ENCODE results near the gene PCLO. TPM values are rescaled to one million over a fixed set of nuclear protein-coding genes. Genes with fewer than 3 reads are reported as not detected.

The PCLO gene
- total RNA-seq, 1 donor from 2014 or later: 17.4 TPM

DNA sequence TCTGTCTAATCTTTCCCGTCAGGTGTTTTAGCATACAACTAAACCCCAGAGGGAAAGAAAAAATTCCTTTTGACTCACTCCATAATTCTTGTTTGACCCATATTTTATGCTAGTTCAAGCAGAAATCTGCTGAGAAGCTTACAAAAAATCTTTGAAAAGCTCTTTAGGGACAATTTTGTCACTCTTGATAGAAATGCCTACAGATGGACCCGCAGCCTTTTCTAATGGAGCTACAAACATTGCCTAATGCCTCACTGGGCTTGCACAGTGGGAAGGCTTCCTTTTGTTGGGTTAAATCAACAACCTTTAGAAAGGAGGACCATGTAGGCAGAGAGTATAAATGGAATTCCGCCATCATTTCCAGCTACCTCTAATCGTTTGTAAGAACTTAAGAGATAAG is 344.5 kb downstream of the PCLO start:
- Mint-ChIP-seq H3K9me3 (ENCODE audit: unreplicated experiment) (no peaks in the 10 kb centered on the region), H3K36me3 (ENCODE audit: unreplicated experiment) (no peaks in the 10 kb centered on the region), H3K27me3 (ENCODE audit: unreplicated experiment) (no peaks in the 10 kb centered on the region), H3K4me1 (ENCODE audit: low read depth, unreplicated experiment) (no peaks in the 10 kb centered on the region), H3K27ac (ENCODE audit: unreplicated experiment) (no peak overlapping the region), H3K4me3 (ENCODE audit: unreplicated experiment) (no peak overlapping the region)
- no peak for DNase-seq
- TF ChIP-seq, protein P1, sequence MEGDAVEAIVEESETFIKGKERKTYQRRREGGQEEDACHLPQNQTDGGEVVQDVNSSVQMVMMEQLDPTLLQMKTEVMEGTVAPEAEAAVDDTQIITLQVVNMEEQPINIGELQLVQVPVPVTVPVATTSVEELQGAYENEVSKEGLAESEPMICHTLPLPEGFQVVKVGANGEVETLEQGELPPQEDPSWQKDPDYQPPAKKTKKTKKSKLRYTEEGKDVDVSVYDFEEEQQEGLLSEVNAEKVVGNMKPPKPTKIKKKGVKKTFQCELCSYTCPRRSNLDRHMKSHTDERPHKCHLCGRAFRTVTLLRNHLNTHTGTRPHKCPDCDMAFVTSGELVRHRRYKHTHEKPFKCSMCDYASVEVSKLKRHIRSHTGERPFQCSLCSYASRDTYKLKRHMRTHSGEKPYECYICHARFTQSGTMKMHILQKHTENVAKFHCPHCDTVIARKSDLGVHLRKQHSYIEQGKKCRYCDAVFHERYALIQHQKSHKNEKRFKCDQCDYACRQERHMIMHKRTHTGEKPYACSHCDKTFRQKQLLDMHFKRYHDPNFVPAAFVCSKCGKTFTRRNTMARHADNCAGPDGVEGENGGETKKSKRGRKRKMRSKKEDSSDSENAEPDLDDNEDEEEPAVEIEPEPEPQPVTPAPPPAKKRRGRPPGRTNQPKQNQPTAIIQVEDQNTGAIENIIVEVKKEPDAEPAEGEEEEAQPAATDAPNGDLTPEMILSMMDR (IDR thresholded peaks at IDR 0.05; ENCODE audit: partially characterized antibody, unreplicated experiment): no peak

DNA sequence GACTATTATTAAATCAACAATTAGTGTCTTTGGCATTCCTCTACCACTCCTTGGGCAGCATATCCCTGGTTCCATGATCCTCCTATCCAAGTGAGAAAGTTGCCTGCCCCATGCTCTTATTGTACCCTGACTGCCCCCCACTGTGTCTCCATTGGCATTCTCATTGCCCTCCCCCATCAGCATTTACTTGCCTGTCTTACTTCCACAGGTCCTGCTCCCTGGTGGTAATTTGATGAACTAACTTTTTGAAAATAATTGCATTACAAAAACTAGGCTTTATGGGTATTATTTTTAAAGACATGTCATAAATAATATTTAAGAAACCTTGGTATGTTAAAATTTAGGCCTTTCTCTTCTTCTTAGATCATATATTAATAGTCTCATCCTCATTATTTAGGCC is 346.4 kb downstream of the PCLO start:
- no peaks in the 10 kb centered on the region for H3K36me3 Mint-ChIP-seq (ENCODE audit: unreplicated experiment)
- TF ChIP-seq, protein P1 (IDR thresholded peaks at IDR 0.05; ENCODE audit: partially characterized antibody, unreplicated experiment): peak; percentile 32
- no peaks in the 10 kb centered on the region for H3K9me3 Mint-ChIP-seq (ENCODE audit: unreplicated experiment)
- no peaks in the 10 kb centered on the region for H3K27me3 Mint-ChIP-seq (ENCODE audit: unreplicated experiment)
- no peaks in the 10 kb centered on the region for H3K4me1 Mint-ChIP-seq (ENCODE audit: low read depth, unreplicated experiment)
- DNase-seq: no peak
- H3K27ac Mint-ChIP-seq (ENCODE audit: unreplicated experiment): no peak overlapping the region
- H3K4me3 Mint-ChIP-seq (ENCODE audit: unreplicated experiment): no peak overlapping the region

GRCh38 chr7:82810558-82811259 is 352.0 kb downstream of the PCLO start:
- Mint-ChIP-seq H3K27ac (ENCODE audit: unreplicated experiment) (no peak overlapping the region), H3K36me3 (ENCODE audit: unreplicated experiment) (no peaks in the 10 kb centered on the region), H3K4me1 (ENCODE audit: low read depth, unreplicated experiment) (no peaks in the 10 kb centered on the region), H3K4me3 (ENCODE audit: unreplicated experiment) (no peak overlapping the region), H3K27me3 (ENCODE audit: unreplicated experiment) (no peaks in the 10 kb centered on the region), H3K9me3 (ENCODE audit: unreplicated experiment) (no peaks in the 10 kb centered on the region)
- no peak for DNase-seq
- TF ChIP-seq, protein P1 (IDR thresholded peaks at IDR 0.05; ENCODE audit: partially characterized antibody, unreplicated experiment): peak; percentile 65

- TF ChIP-seq, protein P1 (IDR thresholded peaks at IDR 0.05; ENCODE audit: partially characterized antibody, unreplicated experiment): no peak
These were observed 354.1 kb downstream of the PCLO start for GRCh38 chr7:82808633-82809032.

DNA sequence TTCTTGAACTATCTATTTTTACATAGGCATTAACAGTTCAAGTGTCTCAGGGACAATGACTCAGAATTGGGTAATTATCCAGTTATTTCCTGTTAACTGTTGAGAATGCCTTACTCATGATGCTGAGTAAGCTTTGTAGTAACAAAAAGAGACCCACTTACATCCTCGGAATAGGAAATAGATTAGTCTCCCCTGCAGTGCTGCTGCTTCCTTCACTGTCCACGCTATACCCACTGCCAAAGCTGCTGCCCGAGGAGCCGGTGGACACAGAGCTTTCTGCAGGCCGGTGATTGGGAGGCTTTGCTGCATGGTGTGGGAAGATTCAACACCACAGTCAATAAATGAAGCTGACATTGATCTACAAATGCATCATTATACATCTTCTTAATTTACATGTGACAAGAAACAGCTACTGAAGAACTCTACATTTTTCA is 357.1 kb downstream of the PCLO start:
- no peak for DNase-seq
- H3K4me3 Mint-ChIP-seq (ENCODE audit: unreplicated experiment): no peak overlapping the region
- no peaks in the 10 kb centered on the region for H3K9me3 Mint-ChIP-seq (ENCODE audit: unreplicated experiment)
- H3K36me3 Mint-ChIP-seq (ENCODE audit: unreplicated experiment): no peaks in the 10 kb centered on the region
- H3K4me1 Mint-ChIP-seq (ENCODE audit: low read depth, unreplicated experiment): no peaks in the 10 kb centered on the region
- TF ChIP-seq, protein P1 (IDR thresholded peaks at IDR 0.05; ENCODE audit: partially characterized antibody, unreplicated experiment): no peak
- H3K27ac Mint-ChIP-seq (ENCODE audit: unreplicated experiment): no peak overlapping the region
- H3K27me3 Mint-ChIP-seq (ENCODE audit: unreplicated experiment): no peaks in the 10 kb centered on the region

More at GRCh38 chr7:82808633-82809032, 354.1 kb downstream of the PCLO start:
- Mint-ChIP-seq H3K27ac (ENCODE audit: unreplicated experiment) (no peak overlapping the region), H3K36me3 (ENCODE audit: unreplicated experiment) (no peaks in the 10 kb centered on the region), H3K4me3 (ENCODE audit: unreplicated experiment) (no peak overlapping the region), H3K27me3 (ENCODE audit: unreplicated experiment) (no peaks in the 10 kb centered on the region), H3K9me3 (ENCODE audit: unreplicated experiment) (no peaks in the 10 kb centered on the region), H3K4me1 (ENCODE audit: low read depth, unreplicated experiment) (no peaks in the 10 kb centered on the region)
- no peak for DNase-seq

All from glutamatergic neuron (in vitro differentiated cells).